ENCODE results near the gene SKAP1.

- TF ChIP-seq, protein P1, sequence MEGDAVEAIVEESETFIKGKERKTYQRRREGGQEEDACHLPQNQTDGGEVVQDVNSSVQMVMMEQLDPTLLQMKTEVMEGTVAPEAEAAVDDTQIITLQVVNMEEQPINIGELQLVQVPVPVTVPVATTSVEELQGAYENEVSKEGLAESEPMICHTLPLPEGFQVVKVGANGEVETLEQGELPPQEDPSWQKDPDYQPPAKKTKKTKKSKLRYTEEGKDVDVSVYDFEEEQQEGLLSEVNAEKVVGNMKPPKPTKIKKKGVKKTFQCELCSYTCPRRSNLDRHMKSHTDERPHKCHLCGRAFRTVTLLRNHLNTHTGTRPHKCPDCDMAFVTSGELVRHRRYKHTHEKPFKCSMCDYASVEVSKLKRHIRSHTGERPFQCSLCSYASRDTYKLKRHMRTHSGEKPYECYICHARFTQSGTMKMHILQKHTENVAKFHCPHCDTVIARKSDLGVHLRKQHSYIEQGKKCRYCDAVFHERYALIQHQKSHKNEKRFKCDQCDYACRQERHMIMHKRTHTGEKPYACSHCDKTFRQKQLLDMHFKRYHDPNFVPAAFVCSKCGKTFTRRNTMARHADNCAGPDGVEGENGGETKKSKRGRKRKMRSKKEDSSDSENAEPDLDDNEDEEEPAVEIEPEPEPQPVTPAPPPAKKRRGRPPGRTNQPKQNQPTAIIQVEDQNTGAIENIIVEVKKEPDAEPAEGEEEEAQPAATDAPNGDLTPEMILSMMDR (conservative IDR thresholded peaks at IDR 0.05; ENCODE audit: low read length): no peak
- no peak for TF ChIP-seq EZH2phosphoT487 (IDR thresholded peaks at IDR 0.05; ENCODE audit: borderline replicate concordance)
Measured at GRCh38 chr17:48420823-48421222, 9.2 kb downstream of the SKAP1 start.
